DND-41 (cell line): Measurements from ENCODE around the gene RCCD1.
"Not testable (repeated sequence)": the region's sequence is repeated elsewhere in the genome, so short reads cannot be mapped to it uniquely, and the experiment has no call there.

Experiments used
- ATAC-seq: fragments of 200-7000 bp; cut with Tn5 transposase; 3 replicates; pipeline ENCODE4 v1.9.1; 2021; ENCODE audit warnings: low read depth; ENCODE audit not compliant: insufficient read depth
- DNase-seq: peaks from one replicate; pipeline ENCODE4 v3.0.0-alpha.2; 2020
- H2AFZ ChIP-seq: 2 replicates; pipeline ENCODE4 v1.6.0; 2012; ENCODE audit warnings: low read depth, low read length
- H3K27ac ChIP-seq: 2 replicates; pipeline ENCODE4 v1.5.1; 2012; ENCODE audit warnings: low read length, inconsistent platforms
- H3K27me3 ChIP-seq: fragments of 200-600 bp; sonication (generic); 2 replicates; pipeline ENCODE4 v1.6.0; 2012; ENCODE audit warnings: low read length, mild to moderate bottlenecking, inconsistent platforms; ENCODE audit not compliant: insufficient read depth, poor library complexity
- H3K36me3 ChIP-seq: 2 replicates; pipeline ENCODE4 v1.5.1; 2012; ENCODE audit warnings: low read length, inconsistent platforms; ENCODE audit not compliant: insufficient read depth
- H3K4me1 ChIP-seq: 2 replicates; pipeline ENCODE4 v1.5.1; 2012; ENCODE audit warnings: mild to moderate bottlenecking, low read length; ENCODE audit not compliant: insufficient read depth
- H3K4me2 ChIP-seq: 2 replicates; pipeline ENCODE4 v1.6.0; 2012; ENCODE audit warnings: mild to moderate bottlenecking, moderate library complexity, low read length, inconsistent platforms; ENCODE audit not compliant: insufficient read depth
- H3K4me3 ChIP-seq, 2 experiments: fragments of 200-600 bp in 1 of 2; shearing (Covaris generic) in 1 of 2; 2 replicates each; pipeline ENCODE4 v1.5.1; 2012 to 2016; ENCODE audit warnings: inconsistent platforms in 2 of 2, low read length in 2 of 2, mild to moderate bottlenecking in 2 of 2, low read depth in 1 of 2, moderate library complexity in 1 of 2
- H3K79me2 ChIP-seq: 2 replicates; pipeline ENCODE4 v1.6.0; 2012; ENCODE audit warnings: low read length, inconsistent platforms; ENCODE audit not compliant: insufficient read depth
- H3K9ac ChIP-seq: 2 replicates; pipeline ENCODE4 v1.6.0; 2012; ENCODE audit warnings: low read depth, mild to moderate bottlenecking, inconsistent platforms, low read length, moderate library complexity
- H3K9me3 ChIP-seq: 2 replicates; pipeline ENCODE4 v1.5.1; 2012; ENCODE audit warnings: low read length, moderate library complexity, mild to moderate bottlenecking, inconsistent platforms; ENCODE audit not compliant: insufficient read depth, severe bottlenecking
- H4K20me1 ChIP-seq: 2 replicates; pipeline ENCODE4 v1.6.0; 2012; ENCODE audit warnings: low read length; ENCODE audit not compliant: insufficient read depth
- EZH2 ChIP-seq: IDR thresholded peaks from 3 replicates; pipeline ENCODE4 v1.6.1; 2012; ENCODE audit warnings: borderline replicate concordance, low read depth, mild to moderate bottlenecking, moderate library complexity, low read length, inconsistent platforms; ENCODE audit not compliant: severe bottlenecking
- TF ChIP-seq, protein P1 (sequence below): IDR thresholded peaks from 2 replicates; pipeline ENCODE4 v1.5.1; 2012; ENCODE audit warnings: borderline replicate concordance, low read length, moderate library complexity, mild to moderate bottlenecking; ENCODE audit not compliant: poor library complexity, severe bottlenecking; ENCODE audit errors: extremely low read depth

The RCCD1 gene

DNA sequence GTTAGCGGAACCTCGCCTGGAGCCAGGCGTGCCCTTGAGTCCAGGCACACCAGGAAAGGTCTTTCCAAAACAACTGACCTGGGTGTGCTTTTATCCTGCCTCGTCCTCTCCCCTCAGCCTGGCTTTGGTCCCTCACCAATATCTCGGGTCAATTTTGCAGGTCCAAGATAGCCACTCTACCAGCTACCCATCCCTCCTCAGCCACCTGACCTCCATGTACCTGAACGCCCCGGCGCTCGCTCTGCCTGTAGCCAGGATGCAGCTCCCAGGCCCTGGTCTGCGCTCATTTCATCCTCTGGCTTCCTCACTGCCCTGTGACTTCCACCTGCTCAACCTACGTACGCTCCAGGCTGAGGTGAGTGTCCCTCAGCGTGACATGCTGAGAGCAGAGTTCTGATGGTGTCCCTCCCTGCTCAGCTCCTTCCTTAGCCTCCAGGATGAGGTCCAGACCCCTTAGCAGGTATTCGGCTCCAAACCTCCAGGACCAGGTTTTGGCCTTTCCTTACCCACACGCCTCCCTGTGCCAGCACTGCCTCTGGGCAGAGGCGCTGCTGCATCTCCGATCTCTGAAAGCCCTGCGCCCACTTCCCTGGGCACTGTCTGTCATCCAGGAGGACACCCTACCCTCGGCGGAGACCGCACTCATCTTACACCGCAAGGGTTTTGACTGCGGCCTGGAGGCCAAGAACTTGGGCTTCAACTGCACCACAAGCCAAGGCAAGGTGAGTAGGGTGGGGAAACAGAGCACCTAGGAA is 36.5 kb upstream of the RCCD1 start:
- H3K79me2 ChIP-seq = no peaks in the 10 kb centered on the region
- no peak overlapping the region for H3K4me3 ChIP-seq
- H3K9ac ChIP-seq = no peak overlapping the region
- no peaks in the 10 kb centered on the region for H4K20me1 ChIP-seq
- no peak overlapping the region for H3K4me2 ChIP-seq
- H3K27ac ChIP-seq = no peak overlapping the region
- no peaks in the 10 kb centered on the region for H3K4me1 ChIP-seq
- DNase-seq = no peak
- ATAC-seq = no peak
- TF ChIP-seq, protein P1, sequence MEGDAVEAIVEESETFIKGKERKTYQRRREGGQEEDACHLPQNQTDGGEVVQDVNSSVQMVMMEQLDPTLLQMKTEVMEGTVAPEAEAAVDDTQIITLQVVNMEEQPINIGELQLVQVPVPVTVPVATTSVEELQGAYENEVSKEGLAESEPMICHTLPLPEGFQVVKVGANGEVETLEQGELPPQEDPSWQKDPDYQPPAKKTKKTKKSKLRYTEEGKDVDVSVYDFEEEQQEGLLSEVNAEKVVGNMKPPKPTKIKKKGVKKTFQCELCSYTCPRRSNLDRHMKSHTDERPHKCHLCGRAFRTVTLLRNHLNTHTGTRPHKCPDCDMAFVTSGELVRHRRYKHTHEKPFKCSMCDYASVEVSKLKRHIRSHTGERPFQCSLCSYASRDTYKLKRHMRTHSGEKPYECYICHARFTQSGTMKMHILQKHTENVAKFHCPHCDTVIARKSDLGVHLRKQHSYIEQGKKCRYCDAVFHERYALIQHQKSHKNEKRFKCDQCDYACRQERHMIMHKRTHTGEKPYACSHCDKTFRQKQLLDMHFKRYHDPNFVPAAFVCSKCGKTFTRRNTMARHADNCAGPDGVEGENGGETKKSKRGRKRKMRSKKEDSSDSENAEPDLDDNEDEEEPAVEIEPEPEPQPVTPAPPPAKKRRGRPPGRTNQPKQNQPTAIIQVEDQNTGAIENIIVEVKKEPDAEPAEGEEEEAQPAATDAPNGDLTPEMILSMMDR = no peak
- no peak for TF ChIP-seq EZH2
- H3K9me3 ChIP-seq = no peaks in the 10 kb centered on the region
- H2AFZ ChIP-seq = no peak overlapping the region
- H3K27me3 ChIP-seq = no peaks in the 10 kb centered on the region
- H3K36me3 ChIP-seq = peaks cover 78% of the 10 kb centered on the region

DNA sequence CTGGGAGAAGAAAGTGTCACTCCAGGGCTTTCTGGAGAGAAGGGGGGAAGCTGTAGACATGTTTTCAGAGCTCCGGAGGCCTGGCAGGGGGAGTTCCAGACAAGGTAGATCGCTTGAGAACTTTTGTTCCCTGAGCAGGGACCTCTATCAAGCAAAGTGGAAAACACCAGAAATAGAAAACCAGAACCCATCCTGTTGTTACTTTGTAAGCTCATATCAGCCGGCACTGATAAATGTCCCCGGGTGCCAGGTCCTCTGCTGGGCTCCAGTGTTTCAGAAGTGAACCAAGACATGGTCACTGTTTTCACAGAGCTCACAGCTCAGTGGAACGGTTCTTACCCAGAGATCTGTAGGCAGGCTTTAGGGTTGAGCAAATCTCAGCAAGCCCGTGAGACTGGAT is 35.8 kb upstream of the RCCD1 start:
- H3K4me1 ChIP-seq = no peaks in the 10 kb centered on the region
- no peaks in the 10 kb centered on the region for H3K79me2 ChIP-seq
- TF ChIP-seq, protein P1 = no peak
- TF ChIP-seq EZH2 = no peak
- H3K36me3 ChIP-seq = peaks cover 71% of the 10 kb centered on the region
- ATAC-seq (no peak), DNase-seq (no peak)
- no peaks in the 10 kb centered on the region for H3K27me3 ChIP-seq
- H3K4me2 ChIP-seq = no peak overlapping the region
- H2AFZ ChIP-seq = no peak overlapping the region
- H4K20me1 ChIP-seq = no peaks in the 10 kb centered on the region
- H3K27ac ChIP-seq = no peak overlapping the region
- H3K9me3 ChIP-seq = no peaks in the 10 kb centered on the region
- H3K4me3 ChIP-seq = no peak overlapping the region
- no peak overlapping the region for H3K9ac ChIP-seq

DNA sequence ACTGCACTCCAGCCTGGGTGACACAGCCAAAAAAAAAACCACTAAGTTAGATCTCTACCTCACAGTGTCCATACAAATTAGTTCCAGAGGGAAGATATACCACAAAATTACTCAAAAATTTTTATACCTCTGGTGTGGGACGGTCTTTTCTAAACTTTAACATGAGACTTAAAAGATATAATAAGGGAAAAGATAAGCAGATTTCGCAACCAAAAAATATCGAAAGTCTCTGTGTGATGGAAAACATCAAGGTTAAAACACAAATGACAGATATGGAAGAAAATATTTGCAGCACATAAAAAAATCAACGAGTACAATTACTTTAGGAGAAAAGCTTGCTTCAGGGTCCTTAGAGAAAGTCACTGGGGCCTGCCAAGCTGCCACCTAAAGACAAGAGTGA is 32.8 kb upstream of the RCCD1 start:
- Histone ChIP-seq H3K4me2 (no peak overlapping the region), H3K4me1 (no peaks in the 10 kb centered on the region), H3K9ac (no peak overlapping the region), H2AFZ (no peak overlapping the region), H3K27ac (no peak overlapping the region), H3K4me3 (no peak overlapping the region), H3K79me2 (no peaks in the 10 kb centered on the region), H3K36me3 (peaks cover 44% of the 10 kb centered on the region), H3K27me3 (no peaks in the 10 kb centered on the region), H4K20me1 (no peaks in the 10 kb centered on the region), H3K9me3 (no peaks in the 10 kb centered on the region)
- DNase-seq = no peak
- ATAC-seq = no peak
- TF ChIP-seq, protein P1 = no peak
- TF ChIP-seq EZH2 = no peak

DNA sequence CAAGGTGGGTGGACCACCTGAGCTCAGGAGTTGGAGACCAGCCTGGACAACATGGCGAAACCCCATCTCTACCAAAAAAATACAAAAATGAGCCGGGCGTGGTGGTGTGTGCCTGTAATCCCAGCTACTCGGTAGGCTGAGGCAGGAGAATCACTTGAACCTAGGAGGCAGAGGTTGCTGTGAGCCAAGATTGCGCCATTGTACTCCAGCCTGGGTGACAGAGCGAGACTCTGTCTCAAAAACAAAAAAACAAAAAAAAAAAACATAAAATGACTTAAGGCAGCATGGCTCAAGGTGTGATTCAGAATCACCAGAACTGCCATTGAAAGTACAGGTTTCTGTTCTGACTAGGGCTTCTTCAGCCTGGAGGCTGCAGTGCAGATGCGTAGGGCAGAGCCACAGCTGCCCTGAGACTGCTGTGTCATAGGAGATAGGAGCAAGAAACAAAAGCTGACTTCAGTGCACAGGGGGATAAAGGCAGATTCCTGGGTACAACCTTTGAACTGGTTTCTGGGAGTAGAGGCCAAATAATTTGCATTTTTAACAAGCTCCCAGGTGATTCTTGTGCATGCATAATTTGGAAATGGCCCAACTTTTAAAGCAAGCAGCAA is 31.9 kb upstream of the RCCD1 start:
- H3K27ac ChIP-seq, H3K27me3 ChIP-seq, H3K9ac ChIP-seq, DNase-seq, ATAC-seq, H3K9me3 ChIP-seq, H3K4me1 ChIP-seq, H4K20me1 ChIP-seq, H3K79me2 ChIP-seq, H2AFZ ChIP-seq, H3K4me3 ChIP-seq, H3K4me2 ChIP-seq: not testable (repeated sequence)
- peaks cover 35% of the 10 kb centered on the region for H3K36me3 ChIP-seq
